BLaER1 treated with 17β-estradiol and CSF1 and Interleukin-3, amounts not matched to agents 10 nM and 100 nM (cell line): ENCODE results near the gene STIMATE.

Experiments
- H3K27ac ChIP-seq, 11 experiments: shearing (Covaris generic); formaldehyde crosslinking; 2 replicates each; pipeline ENCODE4 v1.8.1; 2022
- H3K27me3 ChIP-seq, 11 experiments: shearing (Covaris generic); formaldehyde crosslinking; 2 replicates each; pipeline ENCODE4 v1.8.1; 2022
- H3K36me3 ChIP-seq, 11 experiments: shearing (Covaris generic); formaldehyde crosslinking; 2 replicates each; pipeline ENCODE4 v1.8.1; 2022
- H3K4me1 ChIP-seq, 10 experiments: shearing (Covaris generic); formaldehyde crosslinking; 2 replicates each; pipeline ENCODE4 v1.8.1; 2022
- H3K4me2 ChIP-seq, 11 experiments: shearing (Covaris generic); formaldehyde crosslinking; 2 replicates each; pipeline ENCODE4 v1.8.1; 2022
- H3K4me3 ChIP-seq, 10 experiments: shearing (Covaris generic); formaldehyde crosslinking; 2 replicates each; pipeline ENCODE4 v1.8.1; 2022
- H3K9ac ChIP-seq, 11 experiments: shearing (Covaris generic); formaldehyde crosslinking; 2 replicates each; pipeline ENCODE4 v1.8.1; 2022
- H3K9me3 ChIP-seq, 11 experiments: shearing (Covaris generic); formaldehyde crosslinking; replicated peaks in 1 of 11; 2 replicates each; pipeline ENCODE4 v1.8.1; 2022
- H4K20me1 ChIP-seq, 11 experiments: shearing (Covaris generic); formaldehyde crosslinking; 2 replicates each; pipeline ENCODE4 v1.8.1; 2022
- Cebpa-rat ChIP-seq, 11 experiments: shearing (Covaris generic); IDR thresholded peaks; 2 replicates each; pipeline ENCODE4 v1.8.1; 2022

The STIMATE gene

DNA sequence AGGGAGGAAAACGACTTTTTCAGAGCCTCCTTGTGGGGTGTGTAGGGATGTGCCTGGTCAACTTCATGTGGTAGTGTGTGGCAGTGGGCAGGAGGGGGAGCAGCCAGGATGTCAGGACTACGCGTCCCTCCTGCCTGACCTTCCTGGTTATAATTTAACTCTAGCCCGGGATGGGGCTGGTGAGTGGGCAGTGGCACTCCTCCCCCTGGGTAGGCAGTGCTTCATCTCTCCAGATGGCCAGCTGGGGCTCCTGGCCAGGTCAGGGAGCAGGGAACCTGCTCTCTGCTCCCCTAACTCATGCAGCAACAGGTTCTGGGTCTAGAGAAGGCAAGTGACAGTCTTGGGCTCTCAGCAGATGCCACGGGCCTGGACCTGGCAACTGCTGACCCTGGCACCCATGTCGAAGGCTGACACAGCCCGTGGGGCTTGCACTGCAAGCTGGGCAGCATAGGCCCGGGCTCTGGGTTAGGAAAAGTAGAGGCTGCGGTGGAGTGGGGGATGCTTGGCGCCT is 69.4 kb downstream of the STIMATE start:
- Histone ChIP-seq H4K20me1 (peaks cover 0 to 8% (median 0%) of the 10 kb centered on the region in 11 experiments; a peak in 3 of 22 replicates), H3K36me3 (peaks cover 0 to 14% (median 0%) of the 10 kb centered on the region in 11 experiments; a peak in 3 of 22 replicates), H3K27me3 (no peaks in the 10 kb centered on the region), H3K4me1 (peaks cover 26 to 41% (median 35%) of the 10 kb centered on the region in 10 experiments), H3K27ac (no peak overlapping the region), H3K4me3 (no peak overlapping the region), H3K4me2 (peak overlapping the region in 3 of 11 experiments; percentile 20 to 26 (median 22); a peak in 3 of 22 replicates), H3K9ac (peak overlapping the region in 2 of 11 experiments; percentile 4 to 13; a peak in 1 of 22 replicates), H3K9me3 (no peaks in the 10 kb centered on the region)
- TF ChIP-seq Cebpa-rat (IDR thresholded peaks at IDR 0.05): no peak

DNA sequence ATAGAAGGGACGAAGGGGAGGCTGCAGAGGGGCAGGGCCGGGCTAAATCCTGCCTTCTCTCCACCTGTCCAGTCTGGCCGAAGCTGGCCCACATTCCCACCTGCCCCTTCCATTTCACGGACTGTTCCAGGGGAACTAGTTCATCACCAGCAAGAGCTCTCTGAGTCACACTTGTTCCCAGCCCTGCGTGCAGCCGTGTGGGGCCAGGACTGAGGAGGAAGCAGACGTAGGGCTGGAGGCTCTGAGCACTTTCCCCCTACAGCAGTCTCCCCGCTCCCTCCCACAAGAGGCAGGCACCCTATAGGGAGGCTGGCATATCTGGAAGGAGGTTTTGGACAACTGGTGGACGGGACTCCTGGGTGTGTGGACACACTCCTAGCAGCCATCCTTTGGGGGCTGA is 69.9 kb downstream of the STIMATE start:
- Histone ChIP-seq H3K9ac (0 out of 22 replicates have a peak overlapping the region, but pooled peaks of 1 of the 11 experiments have one; percentile 4), H3K4me1 (peaks cover 22 to 39% (median 32%) of the 10 kb centered on the region in 10 experiments), H3K27ac (no peak overlapping the region), H3K36me3 (peaks cover 0 to 19% (median 0%) of the 10 kb centered on the region in 11 experiments; a peak in 3 of 22 replicates), H3K4me2 (peak overlapping the region in 3 of 11 experiments; percentile 20 to 26 (median 22); a peak in 2 of 22 replicates), H3K27me3 (no peaks in the 10 kb centered on the region), H4K20me1 (peaks cover 0 to 8% (median 0%) of the 10 kb centered on the region in 11 experiments; a peak in 3 of 22 replicates), H3K4me3 (no peak overlapping the region), H3K9me3 (no peaks in the 10 kb centered on the region)
- TF ChIP-seq Cebpa-rat (IDR thresholded peaks at IDR 0.05): no peak

DNA sequence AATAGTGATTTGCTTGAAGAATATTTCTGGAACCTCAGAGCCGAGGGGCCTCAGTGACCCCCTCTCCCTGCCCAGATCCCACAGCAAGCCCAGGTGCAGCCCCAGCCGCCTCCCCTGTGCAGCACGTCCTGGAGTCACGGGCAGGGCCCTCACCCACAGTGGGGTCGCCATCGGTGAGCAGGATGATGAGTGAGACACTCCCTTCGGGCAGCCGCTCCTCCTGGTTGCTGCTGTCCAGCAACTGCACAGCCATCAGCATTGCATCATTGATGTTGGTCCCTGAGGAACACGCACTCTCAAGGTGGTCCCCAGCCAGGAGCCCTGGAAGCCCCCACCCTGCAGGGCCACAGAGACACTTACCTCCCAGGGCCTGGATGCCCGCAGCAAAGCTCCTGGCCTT is 73.3 kb downstream of the STIMATE start:
- no peaks in the 10 kb centered on the region; a peak in 1 of 22 replicates for H4K20me1 ChIP-seq
- H3K36me3 ChIP-seq: peaks cover 0 to 20% (median 0%) of the 10 kb centered on the region in 11 experiments; a peak in 3 of 22 replicates
- no peak for TF ChIP-seq Cebpa-rat (IDR thresholded peaks at IDR 0.05)
- H3K4me2 ChIP-seq: no peak overlapping the region
- H3K27me3 ChIP-seq: no peaks in the 10 kb centered on the region
- H3K27ac ChIP-seq: no peak overlapping the region
- H3K4me3 ChIP-seq: no peak overlapping the region
- no peaks in the 10 kb centered on the region for H3K9me3 ChIP-seq
- H3K4me1 ChIP-seq: peaks cover under 1 to 25% (median 16%) of the 10 kb centered on the region in 10 experiments; a peak in 18 of 20 replicates
- no peak overlapping the region for H3K9ac ChIP-seq

DNA sequence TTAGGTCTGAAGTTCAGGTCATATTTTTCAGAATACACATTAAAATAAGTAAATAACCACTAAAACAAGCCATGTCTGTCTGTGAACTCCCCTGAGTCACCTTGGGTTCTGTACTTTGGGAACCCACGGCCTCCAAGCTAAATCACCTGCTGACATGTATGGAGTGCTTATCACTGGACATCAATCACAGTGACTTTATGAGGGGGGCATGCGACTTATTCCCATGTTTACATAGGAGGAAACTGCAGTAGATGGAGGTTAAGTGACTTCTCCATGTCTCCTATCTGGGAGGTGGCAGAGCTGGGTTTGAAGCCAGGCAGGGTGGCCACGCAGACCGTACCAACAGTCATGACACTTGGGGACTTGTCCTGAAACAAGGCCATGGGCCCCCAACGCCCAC is 75.0 kb downstream of the STIMATE start:
- no peak for TF ChIP-seq Cebpa-rat (IDR thresholded peaks at IDR 0.05)
- Histone ChIP-seq H3K36me3 (peaks cover 0 to 20% (median 0%) of the 10 kb centered on the region in 11 experiments; a peak in 3 of 22 replicates), H3K9ac (peak overlapping the region in 1 of 11 experiments; percentile 18; a peak in 2 of 22 replicates), H3K4me2 (no peak overlapping the region), H4K20me1 (no peaks in the 10 kb centered on the region), H3K27ac (peak overlapping the region in 1 of 11 experiments; percentile 25; a peak in 3 of 22 replicates), H3K9me3 (no peaks in the 10 kb centered on the region), H3K27me3 (no peaks in the 10 kb centered on the region), H3K4me3 (no peak overlapping the region), H3K4me1 (peaks cover under 1 to 39% (median 25%) of the 10 kb centered on the region in 10 experiments; a peak in 19 of 20 replicates)

DNA sequence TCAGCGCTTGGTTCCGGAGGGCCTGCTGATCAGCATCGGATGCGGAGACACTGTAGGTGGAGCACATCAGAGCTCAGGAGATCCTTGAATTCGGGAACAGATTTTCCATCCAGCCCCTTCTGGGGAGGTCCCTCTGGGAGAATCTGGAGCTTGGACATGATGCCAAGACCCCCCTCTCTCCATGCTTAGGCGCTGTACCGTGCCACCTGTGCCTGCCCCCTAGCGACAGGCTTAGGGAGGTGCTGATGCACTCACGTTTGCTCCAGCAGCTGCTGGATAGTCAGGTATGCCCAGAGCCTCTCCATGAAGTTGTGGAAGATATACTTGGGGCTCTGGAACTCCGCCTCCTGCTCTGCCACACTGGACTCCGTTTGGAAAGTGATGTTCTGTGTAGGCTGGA is 76.6 kb downstream of the STIMATE start:
- Histone ChIP-seq H3K4me1 (peaks cover 0 to 45% (median 27%) of the 10 kb centered on the region in 10 experiments; a peak in 18 of 20 replicates), H3K36me3 (peaks cover 0 to 20% (median 0%) of the 10 kb centered on the region in 11 experiments; a peak in 3 of 22 replicates), H3K4me3 (no peak overlapping the region), H3K4me2 (no peak overlapping the region), H3K9me3 (no peaks in the 10 kb centered on the region), H3K9ac (0 out of 22 replicates have a peak overlapping the region, but pooled peaks of 1 of the 11 experiments have one; percentile 44), H3K27me3 (no peaks in the 10 kb centered on the region), H4K20me1 (no peaks in the 10 kb centered on the region), H3K27ac (peak overlapping the region in 1 of 11 experiments; percentile 97; a peak in 2 of 22 replicates)
- TF ChIP-seq Cebpa-rat (IDR thresholded peaks at IDR 0.05): no peak

DNA sequence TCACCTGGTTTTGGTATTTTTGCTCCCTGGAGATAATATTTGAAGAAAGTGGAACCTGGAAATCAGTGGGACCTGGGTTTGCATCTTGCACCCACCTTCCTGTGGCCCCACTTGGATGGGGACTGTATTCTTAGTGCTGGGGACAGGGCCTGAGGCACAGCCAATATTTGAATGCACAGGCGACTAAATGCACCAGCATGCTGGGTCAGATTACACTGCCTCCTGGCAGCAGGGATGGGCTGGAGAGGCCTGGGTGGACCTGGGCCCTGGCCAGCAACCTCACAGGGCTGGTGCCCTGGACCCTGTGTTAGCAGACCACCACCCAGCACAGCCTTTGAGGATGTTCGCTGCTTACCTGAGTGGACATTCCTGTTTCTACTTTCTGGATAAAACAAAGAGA is 77.4 kb downstream of the STIMATE start:
- peaks cover 0 to 53% (median 34%) of the 10 kb centered on the region in 10 experiments; a peak in 18 of 20 replicates for H3K4me1 ChIP-seq
- H3K9me3 ChIP-seq: no peaks in the 10 kb centered on the region
- H3K9ac ChIP-seq: 0 out of 22 replicates have a peak overlapping the region, but pooled peaks of 1 of the 11 experiments have one; percentile 4
- no peak for TF ChIP-seq Cebpa-rat (IDR thresholded peaks at IDR 0.05)
- no peaks in the 10 kb centered on the region for H3K27me3 ChIP-seq
- no peaks in the 10 kb centered on the region for H4K20me1 ChIP-seq
- no peak overlapping the region for H3K4me3 ChIP-seq
- H3K27ac ChIP-seq: peak overlapping the region in 4 of 11 experiments; percentile 40 to 97 (median 50); a peak in 5 of 22 replicates
- peak overlapping the region in 3 of 11 experiments; percentile 16 to 70 (median 65); a peak in 3 of 22 replicates for H3K4me2 ChIP-seq
- peaks cover 0 to 20% (median 0%) of the 10 kb centered on the region in 11 experiments; a peak in 3 of 22 replicates for H3K36me3 ChIP-seq

DNA sequence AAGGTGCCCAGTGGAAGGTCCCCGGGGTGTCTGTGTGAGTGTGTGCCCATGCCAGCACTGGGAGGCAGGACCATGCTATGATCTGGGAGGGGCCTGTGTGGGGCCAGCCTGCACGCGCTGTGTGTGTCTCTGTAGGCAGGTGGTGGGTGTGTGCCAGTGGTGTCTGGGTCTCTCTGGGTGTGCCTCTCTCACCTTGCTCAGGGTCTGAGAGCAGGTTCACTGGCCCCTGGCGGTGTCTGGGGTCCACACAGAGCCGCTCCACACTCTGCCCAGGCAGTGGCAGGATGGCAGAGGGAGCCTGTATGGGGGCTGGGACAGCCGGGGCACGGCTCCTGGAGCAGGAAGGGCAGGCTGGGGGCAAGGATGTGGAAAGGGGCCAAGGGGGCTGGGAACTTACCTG is 79.5 kb downstream of the STIMATE start:
- Histone ChIP-seq H3K27ac (peak overlapping the region in 8 of 11 experiments; percentile 20 to 97 (median 48); a peak in 14 of 22 replicates), H3K4me3 (no peak overlapping the region), H3K36me3 (peaks cover 0 to 5% (median 0%) of the 10 kb centered on the region in 11 experiments; a peak in 2 of 22 replicates), H3K4me1 (peaks cover 0 to 74% (median 55%) of the 10 kb centered on the region in 10 experiments; a peak in 18 of 20 replicates), H4K20me1 (no peaks in the 10 kb centered on the region), H3K9ac (peak overlapping the region in 5 of 11 experiments; percentile 4 to 49 (median 40); a peak in 8 of 22 replicates), H3K27me3 (no peaks in the 10 kb centered on the region), H3K9me3 (no peaks in the 10 kb centered on the region), H3K4me2 (peak overlapping the region in 9 of 11 experiments; percentile 26 to 70 (median 58); a peak in 15 of 22 replicates)
- TF ChIP-seq Cebpa-rat (IDR thresholded peaks at IDR 0.05): no peak

DNA sequence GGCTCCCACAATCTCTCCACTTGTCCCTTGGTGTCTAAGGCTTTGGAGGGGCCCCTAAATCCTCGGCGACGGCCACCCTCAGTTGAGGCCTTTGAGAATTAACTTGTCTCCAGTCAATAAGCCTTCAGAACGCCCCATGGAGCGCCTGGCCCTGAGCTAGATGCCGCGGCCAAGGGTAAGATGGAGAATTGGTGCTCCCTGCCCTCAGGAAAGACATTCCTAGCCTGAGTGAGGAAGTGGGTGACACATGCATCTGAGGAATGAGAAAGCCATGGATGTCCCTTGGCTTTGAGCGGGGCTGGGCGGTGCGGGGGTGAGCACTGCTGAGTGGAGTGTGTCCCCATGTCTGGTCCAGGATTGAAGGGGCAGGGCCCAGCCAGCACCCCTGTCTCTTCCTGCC is 80.1 kb downstream of the STIMATE start:
- H3K36me3 ChIP-seq: no peaks in the 10 kb centered on the region
- no peaks in the 10 kb centered on the region for H4K20me1 ChIP-seq
- H3K9ac ChIP-seq: no peak overlapping the region
- no peak for TF ChIP-seq Cebpa-rat (IDR thresholded peaks at IDR 0.05)
- H3K9me3 ChIP-seq: no peaks in the 10 kb centered on the region
- peak overlapping the region in 4 of 11 experiments; percentile 40 to 97 (median 62); a peak in 7 of 22 replicates for H3K27ac ChIP-seq
- H3K27me3 ChIP-seq: no peaks in the 10 kb centered on the region
- H3K4me2 ChIP-seq: peak overlapping the region in 2 of 11 experiments; percentile 66 to 70; a peak in 2 of 22 replicates
- no peak overlapping the region for H3K4me3 ChIP-seq
- H3K4me1 ChIP-seq: peaks cover 0 to 80% (median 61%) of the 10 kb centered on the region in 10 experiments; a peak in 18 of 20 replicates

DNA sequence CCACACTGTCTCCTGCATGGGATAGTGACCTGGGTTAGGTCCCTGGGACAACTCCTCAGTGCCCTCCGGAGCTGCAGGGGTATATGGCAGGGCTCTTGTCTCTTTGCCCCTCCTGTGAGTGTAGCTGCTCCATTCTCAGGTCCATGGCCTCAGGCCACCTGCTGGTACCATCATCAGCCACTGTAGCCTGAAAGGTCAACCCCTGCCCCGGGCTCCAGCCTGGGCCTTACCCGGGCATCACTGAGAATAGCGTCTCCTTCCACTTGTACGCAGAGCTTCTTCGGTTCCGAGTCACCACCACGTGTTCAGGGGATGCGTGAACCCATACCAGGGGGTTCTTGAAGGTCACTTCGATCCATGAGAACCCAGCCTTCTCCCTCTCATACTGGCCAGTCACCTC is 80.7 kb downstream of the STIMATE start:
- Histone ChIP-seq H4K20me1 (no peaks in the 10 kb centered on the region), H3K4me2 (0 out of 22 replicates have a peak overlapping the region, but pooled peaks of 1 of the 11 experiments have one; percentile 9), H3K36me3 (no peaks in the 10 kb centered on the region), H3K9ac (no peak overlapping the region), H3K27ac (peak overlapping the region in 4 of 11 experiments; percentile 19 to 97 (median 78); a peak in 6 of 22 replicates), H3K27me3 (no peaks in the 10 kb centered on the region), H3K4me1 (peaks cover 0 to 86% (median 67%) of the 10 kb centered on the region in 10 experiments; a peak in 18 of 20 replicates), H3K4me3 (no peak overlapping the region), H3K9me3 (no peaks in the 10 kb centered on the region)
- no peak for TF ChIP-seq Cebpa-rat (IDR thresholded peaks at IDR 0.05)
